ENCODE measurements around the gene BRWD1.

The BRWD1 gene

DNA sequence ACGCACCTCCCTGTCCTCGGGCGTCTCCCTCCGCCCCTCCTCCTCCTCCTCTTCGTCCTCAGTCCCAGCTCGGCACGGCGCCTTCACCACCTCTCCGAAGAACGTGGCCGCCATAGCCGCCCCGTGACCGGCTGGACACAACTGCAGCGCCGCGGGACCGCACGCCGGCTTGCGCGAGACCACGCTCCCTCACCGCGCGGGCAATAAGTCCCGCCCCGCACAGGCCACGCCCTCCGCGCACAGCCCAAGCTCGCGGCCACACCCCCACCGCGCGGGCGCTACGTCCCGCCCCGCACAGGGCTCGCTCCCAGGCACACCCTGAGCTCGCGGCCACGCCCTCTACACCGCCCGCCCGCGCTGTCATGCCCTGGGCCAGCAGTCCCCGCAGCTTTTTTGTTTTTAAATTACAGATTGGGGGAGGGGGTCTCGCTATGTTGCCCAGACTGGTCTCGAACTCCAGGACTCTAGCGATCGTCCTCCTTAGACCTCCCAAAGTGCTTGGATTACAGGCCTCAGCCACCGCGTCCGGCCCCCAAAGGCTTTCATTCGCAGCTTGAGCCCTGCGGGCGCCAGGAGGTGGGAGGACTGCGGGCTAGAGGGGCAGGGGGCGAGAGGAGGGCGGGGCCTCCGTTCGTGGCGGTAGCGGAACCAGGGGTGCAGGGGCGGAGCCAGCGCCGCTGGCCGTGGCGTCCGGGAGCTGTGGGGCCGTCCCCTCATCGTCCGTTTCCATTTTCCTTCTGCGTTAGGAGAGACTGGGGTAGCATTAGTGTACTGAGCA, 130.0 kb downstream of the BRWD1 start, which contains the start of gene PSMG1:
PSMG1 (minus strand) TSS at position 180 of the 778 bp plus-strand sequence; CDS start at position 114, 66 bp downstream.
- Mint-ChIP-seq H3K9me3 (peaks cover 4% of the 10 kb centered on the region), H3K4me1 (peaks cover 59% of the 10 kb centered on the region), H3K27ac (peak within 1 kb of the TSS; percentile 92), H3K27me3 (ENCODE audit: low read depth, poor library complexity) (no peaks in the 10 kb centered on the region), H3K36me3 (ENCODE audit: low read depth) (peaks cover 24% of the 10 kb centered on the region), H3K4me3 (peak within 1 kb of the TSS; percentile 92)
- TF ChIP-seq, protein P1, sequence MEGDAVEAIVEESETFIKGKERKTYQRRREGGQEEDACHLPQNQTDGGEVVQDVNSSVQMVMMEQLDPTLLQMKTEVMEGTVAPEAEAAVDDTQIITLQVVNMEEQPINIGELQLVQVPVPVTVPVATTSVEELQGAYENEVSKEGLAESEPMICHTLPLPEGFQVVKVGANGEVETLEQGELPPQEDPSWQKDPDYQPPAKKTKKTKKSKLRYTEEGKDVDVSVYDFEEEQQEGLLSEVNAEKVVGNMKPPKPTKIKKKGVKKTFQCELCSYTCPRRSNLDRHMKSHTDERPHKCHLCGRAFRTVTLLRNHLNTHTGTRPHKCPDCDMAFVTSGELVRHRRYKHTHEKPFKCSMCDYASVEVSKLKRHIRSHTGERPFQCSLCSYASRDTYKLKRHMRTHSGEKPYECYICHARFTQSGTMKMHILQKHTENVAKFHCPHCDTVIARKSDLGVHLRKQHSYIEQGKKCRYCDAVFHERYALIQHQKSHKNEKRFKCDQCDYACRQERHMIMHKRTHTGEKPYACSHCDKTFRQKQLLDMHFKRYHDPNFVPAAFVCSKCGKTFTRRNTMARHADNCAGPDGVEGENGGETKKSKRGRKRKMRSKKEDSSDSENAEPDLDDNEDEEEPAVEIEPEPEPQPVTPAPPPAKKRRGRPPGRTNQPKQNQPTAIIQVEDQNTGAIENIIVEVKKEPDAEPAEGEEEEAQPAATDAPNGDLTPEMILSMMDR (IDR thresholded peaks at IDR 0.05), result no peak
- DNase-seq, result peak; percentile 96

DNA sequence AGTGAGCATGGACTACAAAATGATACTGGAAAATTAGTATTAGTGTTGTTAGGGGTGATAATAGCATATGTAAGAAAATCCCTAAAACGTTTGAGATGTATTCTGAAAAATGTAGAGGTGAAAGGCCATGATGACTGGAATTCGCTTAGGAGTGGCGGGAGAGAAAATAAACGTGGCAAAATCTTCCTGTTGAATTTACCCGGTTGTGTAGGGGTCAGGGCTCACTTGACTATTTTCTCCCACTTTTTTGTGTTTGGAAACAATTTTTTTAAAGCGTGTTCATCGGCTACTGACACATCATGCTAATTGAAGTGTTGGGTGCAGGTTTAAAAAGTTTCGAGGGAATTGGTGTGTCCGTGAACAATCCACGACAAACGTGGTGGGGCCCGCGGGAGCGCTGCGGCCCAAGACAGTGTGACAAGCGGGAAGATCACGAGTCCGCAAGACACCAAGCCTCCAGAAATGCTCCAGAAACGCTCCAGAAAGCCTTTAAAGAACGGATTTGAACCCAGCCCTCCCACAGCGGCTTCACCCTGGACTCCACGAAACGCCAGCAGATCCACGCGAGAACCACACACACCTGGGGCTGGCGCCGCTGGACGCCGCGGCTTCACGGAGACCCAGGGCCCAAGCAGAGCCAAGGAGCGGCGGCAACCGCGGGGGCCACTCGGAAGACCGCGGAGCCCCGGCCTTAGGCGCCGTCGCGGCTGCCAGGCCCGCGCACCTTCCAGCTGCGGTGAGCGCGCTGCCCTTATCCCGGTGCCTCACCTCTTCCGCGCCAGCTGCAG, 130.8 kb downstream of the BRWD1 start:
- no peak for DNase-seq

DNA sequence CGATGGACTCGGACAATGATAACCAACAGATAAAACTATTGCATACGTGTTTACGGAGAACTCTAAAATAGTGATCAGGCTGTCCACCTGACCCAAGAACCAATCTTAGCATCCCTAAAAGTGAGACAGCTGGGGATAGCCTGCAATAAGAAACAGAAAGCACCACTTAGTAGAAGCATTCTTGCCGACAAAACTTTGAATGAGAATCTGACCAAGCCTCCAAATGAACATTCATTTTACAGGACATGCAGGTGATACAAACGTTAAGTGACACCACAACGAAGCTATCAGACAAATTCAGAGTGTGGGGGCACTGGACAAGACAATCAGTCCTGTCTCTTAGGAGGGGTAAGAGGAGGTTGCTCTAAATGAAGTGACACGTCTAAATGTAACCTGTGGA, 131.4 kb downstream of the BRWD1 start:
- Mint-ChIP-seq H3K27ac (no peak overlapping the region), H3K27me3 (ENCODE audit: low read depth, poor library complexity) (no peaks in the 10 kb centered on the region), H3K9me3 (peaks cover 4% of the 10 kb centered on the region), H3K4me1 (peaks cover 45% of the 10 kb centered on the region), H3K36me3 (ENCODE audit: low read depth) (peaks cover 30% of the 10 kb centered on the region), H3K4me3 (peak overlapping the region; percentile 92)
- TF ChIP-seq, protein P1 (IDR thresholded peaks at IDR 0.05), result no peak
- no peak for DNase-seq

More for the DNA sequence above, 130.8 kb downstream of the BRWD1 start:
- H3K4me1 Mint-ChIP-seq, result peaks cover 51% of the 10 kb centered on the region
- H3K4me3 Mint-ChIP-seq, result peak overlapping the region; percentile 92
- peaks cover 4% of the 10 kb centered on the region for H3K9me3 Mint-ChIP-seq
- H3K36me3 Mint-ChIP-seq (ENCODE audit: low read depth), result peaks cover 30% of the 10 kb centered on the region
- peak overlapping the region; percentile 92 for H3K27ac Mint-ChIP-seq
- H3K27me3 Mint-ChIP-seq (ENCODE audit: low read depth, poor library complexity), result no peaks in the 10 kb centered on the region
- TF ChIP-seq, protein P1 (IDR thresholded peaks at IDR 0.05), result no peak

DNA sequence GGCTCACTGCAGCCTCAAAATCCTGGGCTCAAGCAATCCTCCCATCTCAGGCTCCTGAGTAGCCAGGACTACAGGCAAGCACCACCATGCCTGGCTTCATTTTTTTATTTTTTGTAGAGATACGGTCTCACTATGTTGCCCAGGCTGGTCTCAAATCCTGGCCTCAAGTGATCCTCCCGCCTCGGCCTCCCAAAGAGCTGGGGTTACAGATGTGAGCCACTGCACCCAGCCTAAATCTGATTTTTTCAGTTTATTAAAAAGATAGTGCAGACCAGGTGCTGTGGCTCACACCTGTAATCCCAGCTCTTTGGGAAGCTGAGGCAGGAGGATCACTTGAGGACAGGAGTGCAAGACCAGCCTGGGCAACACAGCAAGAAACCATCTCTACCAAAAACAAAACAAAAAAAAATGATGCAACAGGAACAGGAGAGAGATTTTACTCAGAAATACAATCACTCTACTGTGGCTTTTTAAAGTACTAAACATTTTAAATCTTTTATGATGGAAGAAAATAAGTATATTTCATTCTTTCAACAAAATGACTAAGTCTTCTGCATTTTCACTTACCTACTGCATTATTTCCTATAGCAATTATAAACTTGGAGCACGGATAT, 132.1 kb downstream of the BRWD1 start:
- H3K27me3 Mint-ChIP-seq (ENCODE audit: low read depth, poor library complexity), result no peaks in the 10 kb centered on the region
- peak overlapping the region; percentile 92 for H3K4me3 Mint-ChIP-seq
- TF ChIP-seq, protein P1 (IDR thresholded peaks at IDR 0.05), result no peak
- no peak for DNase-seq
- H3K4me1 Mint-ChIP-seq, result peaks cover 38% of the 10 kb centered on the region
- no peak overlapping the region for H3K27ac Mint-ChIP-seq
- H3K36me3 Mint-ChIP-seq (ENCODE audit: low read depth), result peaks cover 34% of the 10 kb centered on the region
- H3K9me3 Mint-ChIP-seq, result peaks cover 4% of the 10 kb centered on the region

DNA sequence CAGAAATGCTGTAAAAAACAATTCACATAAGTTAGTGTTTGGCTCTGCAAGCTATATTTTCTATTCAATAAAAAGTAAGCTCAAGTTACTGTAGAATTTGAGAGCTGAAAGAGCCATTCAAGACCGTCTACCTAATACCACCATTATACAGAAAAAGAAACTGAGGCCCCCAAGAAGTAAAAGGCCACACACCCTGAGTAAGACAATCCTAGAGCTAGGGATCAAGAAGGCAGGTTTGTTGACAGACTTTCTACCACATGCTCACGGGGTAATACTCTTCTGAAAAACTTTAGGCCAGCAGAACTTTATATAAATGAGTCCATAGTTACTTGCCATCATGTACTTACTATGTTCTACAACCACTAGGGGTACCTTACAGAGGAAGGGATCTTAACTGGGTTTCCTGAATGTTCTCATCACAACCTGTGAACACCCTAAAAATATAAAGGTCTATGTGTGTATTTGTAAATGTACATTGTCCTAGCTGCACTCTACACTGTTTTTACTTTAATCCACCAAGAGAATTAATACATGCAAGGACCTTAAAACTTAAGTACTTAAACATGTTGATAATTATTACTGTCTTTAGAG, 132.9 kb downstream of the BRWD1 start:
- no peak for DNase-seq
- no peak overlapping the region for H3K27ac Mint-ChIP-seq
- H3K27me3 Mint-ChIP-seq (ENCODE audit: low read depth, poor library complexity), result no peaks in the 10 kb centered on the region
- no peak overlapping the region for H3K4me3 Mint-ChIP-seq
- H3K36me3 Mint-ChIP-seq (ENCODE audit: low read depth), result peaks cover 42% of the 10 kb centered on the region
- TF ChIP-seq, protein P1 (IDR thresholded peaks at IDR 0.05), result no peak
- peaks cover 36% of the 10 kb centered on the region for H3K4me1 Mint-ChIP-seq
- peaks cover 4% of the 10 kb centered on the region for H3K9me3 Mint-ChIP-seq

All from nephron progenitor cell (in vitro differentiated cells).